ENCODE measurements around the gene HNRNPA0.

GRCh38 chr5:137733922-137734321 is 20.2 kb downstream of the HNRNPA0 start:
- TF ChIP-seq POLR2A (IDR thresholded peaks at IDR 0.05), result no peak
- TF ChIP-seq CTCF (IDR thresholded peaks at IDR 0.05), result no peak
- TF ChIP-seq EP300 (IDR thresholded peaks at IDR 0.05), result no peak
